GM23248 (cell line): Measurements from ENCODE around the gene MRPL14.
A peak's percentile ranks its signal among the peaks of the same experiment; 100 is the strongest.

ENCODE experiments used
- EZH2 ChIP-seq: fragments of 200-600 bp; sonication (generic); IDR thresholded peaks from 2 replicates; pipeline ENCODE4 v1.6.1; 2018; ENCODE audit warnings: antibody characterized with exemption, mild to moderate bottlenecking; ENCODE audit not compliant: insufficient read depth, poor library complexity, severe bottlenecking
- EZH2phosphoT487 ChIP-seq: fragments of 200-600 bp; sonication (generic); IDR thresholded peaks from 2 replicates; pipeline ENCODE4 v1.6.1; 2018; ENCODE audit warnings: antibody characterized with exemption, moderate library complexity, mild to moderate bottlenecking, low read depth; ENCODE audit not compliant: insufficient read depth

DNA sequence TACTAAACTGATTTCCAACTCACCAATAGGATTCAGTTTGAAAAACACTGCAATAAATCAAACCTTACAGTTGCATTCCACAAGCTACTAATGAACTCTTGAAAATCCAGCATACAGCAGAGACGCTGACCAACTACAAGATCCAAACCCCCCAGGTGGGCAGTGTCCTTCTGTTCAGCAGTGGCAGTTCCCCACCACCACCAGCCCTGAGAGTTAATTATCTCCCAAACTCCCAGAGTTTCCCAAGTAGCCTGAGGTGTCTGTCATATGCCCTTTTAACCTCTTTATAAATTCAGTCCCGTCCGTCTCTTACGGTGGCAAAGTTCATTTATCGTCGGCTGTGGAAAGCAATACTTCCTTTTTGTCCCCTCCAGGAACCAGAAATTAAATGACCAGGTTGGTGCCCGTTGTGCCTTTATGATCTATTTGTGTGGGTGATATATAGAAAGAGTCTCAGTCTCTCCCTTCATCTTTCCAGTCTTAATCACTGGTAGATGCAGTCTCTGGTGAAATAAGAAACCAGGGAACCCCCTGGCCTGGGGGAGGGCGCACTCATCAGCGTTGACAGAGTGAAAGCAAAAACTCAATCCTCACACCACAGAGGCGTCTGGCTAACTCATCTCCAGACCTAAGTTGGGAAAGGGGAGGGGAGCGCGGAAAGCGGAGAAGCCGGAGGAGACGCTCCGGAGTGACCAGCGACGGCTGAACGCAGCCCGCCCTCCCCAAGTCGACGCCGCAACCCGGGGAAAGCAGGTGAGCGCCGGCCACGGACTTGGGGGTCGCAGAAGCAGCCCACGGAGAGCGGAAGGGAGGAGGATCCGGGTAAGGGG, 717 bp downstream of the MRPL14 start:
- 0 out of 2 replicates have a peak, but pooled peaks have one; percentile 32 for TF ChIP-seq EZH2phosphoT487
- TF ChIP-seq EZH2, result no peak
